Measurements from ENCODE around the gene FBXO33. TPM values are rescaled to one million over a fixed set of nuclear protein-coding genes. Genes with fewer than 3 reads are reported as not detected.

The FBXO33 gene
- polyA plus RNA-seq, 3 donors, result 9.0 to 14.8 (median 14.1) TPM

GRCh38 chr14:39447175-39447661 is 15.0 kb upstream of the FBXO33 start:
- H3K9me3 Mint-ChIP-seq, result peaks cover 0 to 8% (median 2%) of the 10 kb centered on the region in 7 donors
- Histone ChIP-seq H2AFZ (ENCODE audit: insufficient read depth, low read depth, low read length, poor library complexity, severe bottlenecking) (no peak overlapping the region), H4K20me1 (ENCODE audit: insufficient read depth, low read length) (no peaks in the 10 kb centered on the region), H3K4me1 (ENCODE audit: control insufficient read depth in 1 of 2, insufficient read depth in 2 of 2, low read length in 2 of 2) (no peaks in the 10 kb centered on the region), H3K9me3 (replicated peaks in 1 of 2; ENCODE audit: control insufficient read depth in 1 of 2, insufficient read depth in 1 of 2, low read length in 2 of 2) (peaks cover 0 to 3% of the 10 kb centered on the region in 2 donors), H3K4me2 (replicated peaks; ENCODE audit: extremely low read depth, low read length, poor library complexity, severe bottlenecking) (no peak overlapping the region), H3K79me2 (ENCODE audit: insufficient read depth, low read length) (no peaks in the 10 kb centered on the region), H3K9ac (ENCODE audit: insufficient read depth, low read length, poor library complexity, severe bottlenecking) (no peak overlapping the region), H3K27ac (ENCODE audit: low read depth in 1 of 2, low read length in 2 of 2) (no peak overlapping the region), H3K27me3 (ENCODE audit: control insufficient read depth in 2 of 2, insufficient read depth in 2 of 2, low read length in 2 of 2) (no peaks in the 10 kb centered on the region), H3K4me3 (replicated peaks in 1 of 3; ENCODE audit: low read depth in 2 of 3, low read length in 3 of 3) (no peak overlapping the region), H3K36me3 (replicated peaks in 1 of 2; ENCODE audit: control insufficient read depth in 1 of 2, insufficient read depth in 2 of 2, low read length in 2 of 2) (no peaks in the 10 kb centered on the region)
- no peak for DNase-seq
- H3K36me3 Mint-ChIP-seq, result no peaks in the 10 kb centered on the region
- H3K27ac Mint-ChIP-seq, result no peak overlapping the region
- no peak overlapping the region for H3K4me3 Mint-ChIP-seq
- intact Hi-C loops (cut with micrococcal nuclease), result no loop called here
- 85% methylated on average over 4 of the region's 4 CpGs for WGBS (ENCODE audit: insufficient coverage)
- no peaks in the 10 kb centered on the region for H3K4me1 Mint-ChIP-seq
- no peak for TF ChIP-seq CTCF (IDR thresholded peaks at IDR 0.05)
- H3K27me3 Mint-ChIP-seq (ENCODE audit: low read depth in 3 of 3), result peaks cover 0 to 2% (median 0%) of the 10 kb centered on the region in 3 donors

GRCh38 chr14:39446131-39446744 is 14.0 kb upstream of the FBXO33 start:
- H3K4me3 Mint-ChIP-seq, result no peak overlapping the region
- H3K27ac Mint-ChIP-seq, result no peak overlapping the region
- Histone ChIP-seq H3K4me1 (ENCODE audit: control insufficient read depth in 1 of 2, insufficient read depth in 2 of 2, low read length in 2 of 2) (no peaks in the 10 kb centered on the region), H3K9me3 (replicated peaks in 1 of 2; ENCODE audit: control insufficient read depth in 1 of 2, insufficient read depth in 1 of 2, low read length in 2 of 2) (peaks cover 8 to 12% of the 10 kb centered on the region in 2 donors), H2AFZ (ENCODE audit: insufficient read depth, low read depth, low read length, poor library complexity, severe bottlenecking) (no peak overlapping the region), H3K4me3 (replicated peaks in 1 of 3; ENCODE audit: low read depth in 2 of 3, low read length in 3 of 3) (no peak overlapping the region), H3K27ac (ENCODE audit: low read depth in 1 of 2, low read length in 2 of 2) (no peak overlapping the region), H3K9ac (ENCODE audit: insufficient read depth, low read length, poor library complexity, severe bottlenecking) (no peak overlapping the region), H4K20me1 (ENCODE audit: insufficient read depth, low read length) (no peaks in the 10 kb centered on the region), H3K79me2 (ENCODE audit: insufficient read depth, low read length) (no peaks in the 10 kb centered on the region), H3K27me3 (ENCODE audit: control insufficient read depth in 2 of 2, insufficient read depth in 2 of 2, low read length in 2 of 2) (no peaks in the 10 kb centered on the region), H3K36me3 (replicated peaks in 1 of 2; ENCODE audit: control insufficient read depth in 1 of 2, insufficient read depth in 2 of 2, low read length in 2 of 2) (no peaks in the 10 kb centered on the region), H3K4me2 (replicated peaks; ENCODE audit: extremely low read depth, low read length, poor library complexity, severe bottlenecking) (no peak overlapping the region)
- no peaks in the 10 kb centered on the region for H3K4me1 Mint-ChIP-seq
- no peak for DNase-seq
- intact Hi-C loops (cut with micrococcal nuclease), result no loop called here
- H3K27me3 Mint-ChIP-seq (ENCODE audit: low read depth in 3 of 3), result peaks cover 0 to 2% (median 0%) of the 10 kb centered on the region in 3 donors
- H3K36me3 Mint-ChIP-seq, result no peaks in the 10 kb centered on the region
- peaks cover 4 to 15% (median 11%) of the 10 kb centered on the region in 7 donors for H3K9me3 Mint-ChIP-seq
- WGBS (ENCODE audit: insufficient coverage), result no CpG with 5 or more reads among the region's 1 CpG
- no peak for TF ChIP-seq CTCF (IDR thresholded peaks at IDR 0.05)
